ENCODE data around the gene MGMT. TPM values are rescaled to one million over a fixed set of nuclear protein-coding genes. Genes with fewer than 3 reads are reported as not detected.

The MGMT gene
- total and polyA plus RNA-seq, 4 donors, result 28.2 to 79.1 (median 46.0) TPM

DNA sequence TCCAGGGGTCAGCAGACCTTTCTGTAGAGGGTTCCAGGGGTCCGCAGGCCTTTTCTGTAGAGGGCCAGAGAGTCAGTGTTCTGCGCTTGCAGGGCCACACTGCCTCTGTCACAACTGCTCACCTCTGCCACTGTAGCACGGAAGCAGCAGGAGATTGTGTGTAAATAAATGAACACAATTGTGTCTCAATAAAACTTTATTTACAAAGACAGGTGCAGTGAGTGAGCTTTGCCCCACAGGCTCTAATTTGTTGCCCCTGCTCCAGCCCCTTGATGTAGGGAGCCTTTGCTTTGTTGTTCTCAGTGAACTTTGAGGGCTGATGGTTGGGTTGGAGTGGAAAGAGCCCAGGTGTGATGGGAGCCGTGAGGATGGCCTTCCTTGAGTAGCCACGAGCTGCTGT lies 67.8 kb downstream of the MGMT start (continued):
- TF ChIP-seq, protein P1, sequence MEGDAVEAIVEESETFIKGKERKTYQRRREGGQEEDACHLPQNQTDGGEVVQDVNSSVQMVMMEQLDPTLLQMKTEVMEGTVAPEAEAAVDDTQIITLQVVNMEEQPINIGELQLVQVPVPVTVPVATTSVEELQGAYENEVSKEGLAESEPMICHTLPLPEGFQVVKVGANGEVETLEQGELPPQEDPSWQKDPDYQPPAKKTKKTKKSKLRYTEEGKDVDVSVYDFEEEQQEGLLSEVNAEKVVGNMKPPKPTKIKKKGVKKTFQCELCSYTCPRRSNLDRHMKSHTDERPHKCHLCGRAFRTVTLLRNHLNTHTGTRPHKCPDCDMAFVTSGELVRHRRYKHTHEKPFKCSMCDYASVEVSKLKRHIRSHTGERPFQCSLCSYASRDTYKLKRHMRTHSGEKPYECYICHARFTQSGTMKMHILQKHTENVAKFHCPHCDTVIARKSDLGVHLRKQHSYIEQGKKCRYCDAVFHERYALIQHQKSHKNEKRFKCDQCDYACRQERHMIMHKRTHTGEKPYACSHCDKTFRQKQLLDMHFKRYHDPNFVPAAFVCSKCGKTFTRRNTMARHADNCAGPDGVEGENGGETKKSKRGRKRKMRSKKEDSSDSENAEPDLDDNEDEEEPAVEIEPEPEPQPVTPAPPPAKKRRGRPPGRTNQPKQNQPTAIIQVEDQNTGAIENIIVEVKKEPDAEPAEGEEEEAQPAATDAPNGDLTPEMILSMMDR (IDR thresholded peaks at IDR 0.05; ENCODE audit: low read depth, low read length, missing input control), result no peak
- TF ChIP-seq, protein P2, sequence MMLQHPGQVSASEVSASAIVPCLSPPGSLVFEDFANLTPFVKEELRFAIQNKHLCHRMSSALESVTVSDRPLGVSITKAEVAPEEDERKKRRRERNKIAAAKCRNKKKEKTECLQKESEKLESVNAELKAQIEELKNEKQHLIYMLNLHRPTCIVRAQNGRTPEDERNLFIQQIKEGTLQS (IDR thresholded peaks at IDR 0.05), result no peak
- TF ChIP-seq EGR1 (IDR thresholded peaks at IDR 0.05; ENCODE audit: low read depth in 2 of 2) (no peak), TAF1 (conservative IDR thresholded peaks at IDR 0.05) (no peak)

DNA sequence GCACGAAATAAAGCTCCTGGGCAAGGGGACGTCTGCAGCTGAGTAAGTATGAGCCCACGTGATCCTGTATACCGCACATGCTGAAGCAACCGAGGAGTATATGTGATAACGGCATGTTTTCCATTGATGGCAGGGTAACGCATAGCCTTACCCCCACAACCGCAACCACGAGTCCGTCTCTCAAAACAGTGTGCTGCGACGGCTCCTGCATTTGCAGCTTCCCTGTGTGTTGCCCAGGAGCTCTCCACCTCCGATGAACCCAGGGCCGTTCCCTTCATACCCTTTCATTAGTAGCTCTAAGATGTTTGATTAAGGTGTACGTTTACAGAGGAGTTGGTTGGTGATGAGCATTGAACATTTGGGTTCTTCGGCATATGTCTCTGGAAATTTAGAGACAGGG lies 69.3 kb downstream of the MGMT start:
- TF ChIP-seq, protein P3, sequence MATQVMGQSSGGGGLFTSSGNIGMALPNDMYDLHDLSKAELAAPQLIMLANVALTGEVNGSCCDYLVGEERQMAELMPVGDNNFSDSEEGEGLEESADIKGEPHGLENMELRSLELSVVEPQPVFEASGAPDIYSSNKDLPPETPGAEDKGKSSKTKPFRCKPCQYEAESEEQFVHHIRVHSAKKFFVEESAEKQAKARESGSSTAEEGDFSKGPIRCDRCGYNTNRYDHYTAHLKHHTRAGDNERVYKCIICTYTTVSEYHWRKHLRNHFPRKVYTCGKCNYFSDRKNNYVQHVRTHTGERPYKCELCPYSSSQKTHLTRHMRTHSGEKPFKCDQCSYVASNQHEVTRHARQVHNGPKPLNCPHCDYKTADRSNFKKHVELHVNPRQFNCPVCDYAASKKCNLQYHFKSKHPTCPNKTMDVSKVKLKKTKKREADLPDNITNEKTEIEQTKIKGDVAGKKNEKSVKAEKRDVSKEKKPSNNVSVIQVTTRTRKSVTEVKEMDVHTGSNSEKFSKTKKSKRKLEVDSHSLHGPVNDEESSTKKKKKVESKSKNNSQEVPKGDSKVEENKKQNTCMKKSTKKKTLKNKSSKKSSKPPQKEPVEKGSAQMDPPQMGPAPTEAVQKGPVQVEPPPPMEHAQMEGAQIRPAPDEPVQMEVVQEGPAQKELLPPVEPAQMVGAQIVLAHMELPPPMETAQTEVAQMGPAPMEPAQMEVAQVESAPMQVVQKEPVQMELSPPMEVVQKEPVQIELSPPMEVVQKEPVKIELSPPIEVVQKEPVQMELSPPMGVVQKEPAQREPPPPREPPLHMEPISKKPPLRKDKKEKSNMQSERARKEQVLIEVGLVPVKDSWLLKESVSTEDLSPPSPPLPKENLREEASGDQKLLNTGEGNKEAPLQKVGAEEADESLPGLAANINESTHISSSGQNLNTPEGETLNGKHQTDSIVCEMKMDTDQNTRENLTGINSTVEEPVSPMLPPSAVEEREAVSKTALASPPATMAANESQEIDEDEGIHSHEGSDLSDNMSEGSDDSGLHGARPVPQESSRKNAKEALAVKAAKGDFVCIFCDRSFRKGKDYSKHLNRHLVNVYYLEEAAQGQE (IDR thresholded peaks at IDR 0.05), result no peak
- TF ChIP-seq EGR1 (IDR thresholded peaks at IDR 0.05; ENCODE audit: low read depth in 2 of 2), result no peak
- no peak for TF ChIP-seq HNF4A (conservative IDR thresholded peaks at IDR 0.05)
- no peak for TF ChIP-seq RXRA (IDR thresholded peaks at IDR 0.05)
- no peak for DNase-seq (ENCODE audit: low spot score)
- peak overlapping the region in 1 of 2 donors; percentile 29 for H3K27ac ChIP-seq (ENCODE audit: low read depth in 1 of 2, low read length in 2 of 2)
- H3K36me3 ChIP-seq (ENCODE audit: control insufficient read depth in 4 of 4, insufficient read depth in 3 of 4, low read depth in 1 of 4, low read length in 3 of 4), result peaks cover 0 to 3% (median 1%) of the 10 kb centered on the region in 4 donors
- no peaks in the 10 kb centered on the region for H3K9me3 ChIP-seq (ENCODE audit: control insufficient read depth in 4 of 4, low read length in 3 of 4)
- H3K4me1 ChIP-seq (ENCODE audit: control insufficient read depth in 4 of 4, insufficient read depth in 4 of 4, low read length in 3 of 4), result peaks cover 5 to 19% (median 6%) of the 10 kb centered on the region in 4 donors
- 97% methylated on average over 16 of the region's 16 CpGs for WGBS
- no peak overlapping the region for H3K4me3 ChIP-seq (ENCODE audit: low read depth in 1 of 3, low read length in 3 of 3)
- H3K27me3 ChIP-seq (ENCODE audit: control insufficient read depth in 4 of 4, insufficient read depth in 4 of 4, low read length in 3 of 4), result no peaks in the 10 kb centered on the region
- H3K9ac ChIP-seq (ENCODE audit: low read depth in 1 of 2, low read length in 2 of 2), result no peak overlapping the region

DNA sequence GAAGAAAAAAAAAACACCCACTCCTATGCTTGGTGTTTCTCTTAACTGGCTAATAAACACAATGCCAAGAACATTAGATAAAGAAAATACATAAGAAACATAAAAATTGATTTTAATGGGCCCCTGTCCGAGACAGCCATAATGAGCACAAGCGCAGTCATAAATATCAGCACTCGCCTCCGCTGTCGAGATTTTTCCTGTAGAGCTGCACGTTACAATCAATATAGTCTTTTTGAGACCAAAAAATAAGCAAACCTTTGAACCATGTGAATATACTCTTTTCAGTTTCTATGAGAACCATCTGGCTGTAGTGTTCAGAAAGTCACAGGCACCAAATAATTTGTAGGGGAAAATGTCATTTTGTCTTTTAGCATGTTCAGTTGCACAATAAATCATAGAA lies 70.1 kb downstream of the MGMT start:
- Histone ChIP-seq H3K9ac (ENCODE audit: low read depth in 1 of 2, low read length in 2 of 2) (no peak overlapping the region), H3K27ac (ENCODE audit: low read depth in 1 of 2, low read length in 2 of 2) (peak overlapping the region; percentile 29 to 32), H3K9me3 (ENCODE audit: control insufficient read depth in 4 of 4, low read length in 3 of 4) (no peaks in the 10 kb centered on the region), H3K36me3 (ENCODE audit: control insufficient read depth in 4 of 4, insufficient read depth in 3 of 4, low read depth in 1 of 4, low read length in 3 of 4) (peaks cover 0 to 3% (median 1%) of the 10 kb centered on the region in 4 donors), H3K4me3 (ENCODE audit: low read depth in 1 of 3, low read length in 3 of 3) (no peak overlapping the region), H3K27me3 (ENCODE audit: control insufficient read depth in 4 of 4, insufficient read depth in 4 of 4, low read length in 3 of 4) (no peaks in the 10 kb centered on the region), H3K4me1 (ENCODE audit: control insufficient read depth in 4 of 4, insufficient read depth in 4 of 4, low read length in 3 of 4) (peaks cover 5 to 19% (median 6%) of the 10 kb centered on the region in 4 donors)
- no peak for DNase-seq (ENCODE audit: low spot score)
- TF ChIP-seq JUND (IDR thresholded peaks at IDR 0.05) (no peak), RAD21 (IDR thresholded peaks at IDR 0.05) (peak; percentile 30 to 45), EGR1 (IDR thresholded peaks at IDR 0.05; ENCODE audit: low read depth in 2 of 2) (no peak), HNF4A (conservative IDR thresholded peaks at IDR 0.05) (peak; percentile 47 to 57), YY1 (IDR thresholded peaks at IDR 0.05) (peak; percentile 47), SP1 (IDR thresholded peaks at IDR 0.05) (peak; percentile 24), RXRA (IDR thresholded peaks at IDR 0.05) (peak in 1 of 2 donors; percentile 35), FOXA1 (IDR thresholded peaks at IDR 0.05) (no peak)
- TF ChIP-seq, protein P4, sequence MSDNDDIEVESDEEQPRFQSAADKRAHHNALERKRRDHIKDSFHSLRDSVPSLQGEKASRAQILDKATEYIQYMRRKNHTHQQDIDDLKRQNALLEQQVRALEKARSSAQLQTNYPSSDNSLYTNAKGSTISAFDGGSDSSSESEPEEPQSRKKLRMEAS (IDR thresholded peaks at IDR 0.05), result peak; percentile 50
- TF ChIP-seq, protein P1 (IDR thresholded peaks at IDR 0.05; ENCODE audit: low read depth, low read length, missing input control), result no peak
- WGBS, result 41% methylated on average over 6 of the region's 6 CpGs

All from liver (tissue), 9 donors.